ENCODE results near the gene RBBP5.

Gene RBBP5

GRCh38 chr1:205046870-205047269, 74.9 kb downstream of the RBBP5 start:
- TF ChIP-seq CTCF (IDR thresholded peaks at IDR 0.05; ENCODE audit: low read length, missing control alignments): no peak
- no peak for DNase-seq (ENCODE audit: low read depth)
- H3K4me3 ChIP-seq (replicated peaks; ENCODE audit: low read depth, low read length): no peak overlapping the region

- DNase-seq (ENCODE audit: low read depth): no peak
- no peak for TF ChIP-seq CTCF (IDR thresholded peaks at IDR 0.05; ENCODE audit: low read length, missing control alignments)
- H3K4me3 ChIP-seq (replicated peaks; ENCODE audit: low read depth, low read length): no peak overlapping the region
These were observed 76.6 kb downstream of the RBBP5 start for GRCh38 chr1:205045146-205045545.

- no peak for DNase-seq (ENCODE audit: low read depth)
- no peak overlapping the region for H3K4me3 ChIP-seq (replicated peaks; ENCODE audit: low read depth, low read length)
- no peak for TF ChIP-seq CTCF (IDR thresholded peaks at IDR 0.05; ENCODE audit: low read length, missing control alignments)
These were observed 77.0 kb downstream of the RBBP5 start for GRCh38 chr1:205044741-205045140.

- no peak for DNase-seq (ENCODE audit: low read depth)
- no peak for TF ChIP-seq CTCF (IDR thresholded peaks at IDR 0.05; ENCODE audit: low read length, missing control alignments)
- no peak overlapping the region for H3K4me3 ChIP-seq (replicated peaks; ENCODE audit: low read depth, low read length)
These were observed 77.9 kb downstream of the RBBP5 start for GRCh38 chr1:205043866-205044265.

GRCh38 chr1:205042911-205043806, 78.6 kb downstream of the RBBP5 start, which contains the start of gene CNTN2:
TSS of gene CNTN2 (plus strand) at chr1:205043212. CDS start at chr1:205053186, 9,974 bp downstream.
- DNase-seq (ENCODE audit: low read depth): no peak
- H3K4me3 ChIP-seq (replicated peaks; ENCODE audit: low read depth, low read length): no peak within 1 kb of the TSS
- TF ChIP-seq CTCF (IDR thresholded peaks at IDR 0.05; ENCODE audit: low read length, missing control alignments): no peak

- DNase-seq (ENCODE audit: low read depth): no peak
- TF ChIP-seq CTCF (IDR thresholded peaks at IDR 0.05; ENCODE audit: low read length, missing control alignments): no peak
- no peak overlapping the region for H3K4me3 ChIP-seq (replicated peaks; ENCODE audit: low read depth, low read length)
These were observed 79.5 kb downstream of the RBBP5 start for GRCh38 chr1:205041998-205042910.
